Stimulated activated CD4-positive, alpha-beta T cell treated with anti-CD3 and anti-CD28 coated beads, Interleukin-2, amount 100 ng/mL, for 24 hours (primary cell): Measurements from ENCODE around the gene TRPM8.

Experiments
- DNase-seq, 2 donors: peaks; one replicate each; pipeline ENCODE4 v3.0.0-alpha.2; 2020

Gene TRPM8

DNA sequence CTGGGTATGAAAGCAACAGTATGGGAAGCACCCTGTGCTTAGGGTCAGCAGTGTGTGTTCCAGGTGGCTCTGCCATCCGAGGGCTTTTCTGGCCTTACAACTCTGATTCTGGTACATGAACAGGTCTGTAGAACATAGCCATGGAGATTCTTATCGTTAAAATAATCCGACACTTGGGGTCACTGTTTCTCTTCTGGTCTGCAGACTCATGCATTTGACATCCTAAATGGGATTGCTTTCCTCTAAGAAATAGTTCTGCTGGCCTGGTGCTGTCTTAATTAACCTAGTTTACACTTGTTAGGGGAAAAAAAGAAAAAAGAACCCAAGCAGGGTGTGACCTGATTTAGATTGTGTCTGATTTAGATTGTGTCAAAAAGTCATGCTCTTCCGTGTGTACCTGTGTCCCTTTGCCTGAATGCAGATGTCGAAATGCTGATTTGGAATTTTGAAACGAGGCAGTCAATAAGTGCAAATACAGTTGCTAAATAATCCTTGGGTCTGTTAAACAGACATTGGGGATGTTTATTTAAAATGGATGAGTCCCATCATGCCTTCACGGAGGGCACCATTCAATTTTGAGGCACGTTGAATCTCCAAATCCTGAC lies 59.6 kb downstream of the TRPM8 start:
- DNase-seq: no peak

GRCh38 chr2:233977296-233977837 lies 60.2 kb downstream of the TRPM8 start:
- no peak for DNase-seq

- DNase-seq: no peak
Observed at GRCh38 chr2:233979748-233980147, 62.6 kb downstream of the TRPM8 start.

DNA sequence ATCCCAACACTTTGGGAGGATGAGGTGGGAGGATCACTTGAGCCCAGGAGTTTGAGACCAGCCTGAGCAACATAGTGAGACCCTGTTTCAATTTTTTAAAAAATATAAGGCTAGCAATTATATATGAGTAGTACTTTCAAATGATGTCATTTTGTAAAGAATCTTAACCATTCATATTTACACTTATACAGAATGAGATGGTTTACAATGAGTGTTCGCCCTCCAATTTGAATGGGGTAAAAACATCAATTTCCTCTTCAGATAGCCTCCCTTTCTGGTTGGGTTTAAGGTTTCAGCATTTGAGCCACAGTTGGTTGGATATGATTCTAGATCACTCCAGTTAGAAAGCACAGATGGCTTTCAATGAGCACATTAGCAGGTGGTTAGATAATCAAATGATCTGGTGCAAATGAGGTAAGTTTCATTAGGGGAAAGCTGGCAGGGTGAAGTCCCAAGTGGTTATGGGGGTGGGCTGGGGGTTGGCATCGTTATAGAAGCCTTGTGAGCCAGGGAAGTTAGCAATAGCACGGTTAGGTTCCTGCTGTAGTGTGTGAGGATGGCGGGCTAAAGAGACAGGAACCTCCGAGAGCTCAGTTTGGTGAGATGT lies 63.9 kb downstream of the TRPM8 start:
- DNase-seq: no peak

GRCh38 chr2:233981574-233982420 lies 64.6 kb downstream of the TRPM8 start:
- no peak for DNase-seq

DNA sequence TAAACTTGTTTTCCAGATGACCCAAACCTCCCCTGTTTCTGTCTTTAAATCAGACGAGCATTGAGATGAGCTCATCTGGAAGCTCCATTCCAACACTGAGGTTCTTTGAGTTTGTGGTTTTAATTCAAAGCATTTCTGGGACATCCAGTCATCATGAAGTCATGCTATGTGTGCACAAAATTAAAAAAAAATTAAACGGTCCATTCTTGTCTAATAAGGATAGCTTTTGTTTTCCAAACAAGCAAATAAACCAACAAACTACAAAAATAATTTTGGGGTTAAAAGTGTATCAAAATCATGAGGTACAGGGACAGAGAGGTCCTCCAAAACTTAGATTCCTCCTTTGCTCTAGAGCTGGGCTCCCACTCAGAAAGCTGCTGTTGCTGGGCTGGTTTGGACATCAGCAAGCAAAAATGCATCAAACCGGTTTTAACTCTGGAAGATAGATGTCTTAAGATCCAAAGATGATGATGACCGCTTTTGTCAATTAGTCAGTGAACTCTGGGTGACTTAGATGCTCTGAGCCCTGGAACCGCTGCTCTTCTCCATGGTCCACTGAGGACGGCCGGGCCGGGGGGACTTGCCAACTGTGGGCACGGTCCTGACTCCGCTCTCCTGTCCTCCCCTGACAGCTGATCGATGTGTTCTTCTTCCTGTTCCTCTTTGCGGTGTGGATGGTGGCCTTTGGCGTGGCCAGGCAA lies 65.4 kb downstream of the TRPM8 start:
- no peak for DNase-seq

DNA sequence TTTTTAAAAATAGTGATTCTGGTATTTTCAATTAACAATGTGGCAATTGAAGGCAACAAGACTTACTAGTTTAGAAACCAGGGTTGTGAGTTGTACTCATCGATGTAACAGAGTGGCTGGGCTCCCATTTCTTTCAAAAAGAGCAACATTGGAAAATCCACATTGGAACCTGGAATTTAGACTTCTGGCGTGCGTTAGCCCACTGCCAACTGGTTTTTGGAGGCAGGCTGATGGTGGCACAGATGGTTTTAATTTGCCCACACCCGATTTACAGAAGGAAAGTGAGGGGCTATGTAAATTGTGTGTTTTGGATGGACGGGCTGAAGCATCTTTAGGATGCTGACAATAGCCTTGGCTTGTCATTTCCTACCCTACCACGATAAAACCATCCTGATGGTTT lies 66.3 kb downstream of the TRPM8 start:
- DNase-seq: no peak

- DNase-seq: no peak
Observed at GRCh38 chr2:233988581-233988980, 71.4 kb downstream of the TRPM8 start.

- DNase-seq: no peak
Observed at GRCh38 chr2:233989221-233989858, 72.2 kb downstream of the TRPM8 start.

DNA sequence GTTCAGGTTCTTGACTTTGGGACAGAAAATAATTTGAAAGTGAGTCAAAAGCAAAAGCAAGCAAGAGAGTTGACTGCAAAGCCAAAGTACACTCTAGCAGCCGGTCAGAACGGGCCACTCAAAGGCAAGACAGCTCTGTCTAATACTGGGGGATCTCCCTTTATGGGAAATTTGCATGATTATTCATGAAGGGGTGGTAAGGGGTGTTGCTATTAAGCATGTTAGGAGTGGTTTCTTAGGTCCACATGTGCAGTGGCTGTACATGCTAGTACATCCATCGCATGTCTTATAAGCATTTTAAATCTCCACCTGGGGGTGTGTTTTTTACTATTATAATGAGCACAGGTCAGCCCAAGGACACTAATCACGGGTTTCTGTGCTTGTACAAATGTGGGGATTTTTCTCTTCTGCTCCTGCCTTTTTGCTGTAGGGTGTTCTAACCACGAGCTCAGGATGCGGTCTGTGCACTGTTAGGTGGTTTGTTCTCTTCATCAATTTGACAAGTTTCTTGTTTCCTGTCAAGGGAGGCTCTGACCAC lies 73.2 kb downstream of the TRPM8 start:
- DNase-seq: peak in 1 of 2 donors; percentile 44

DNA sequence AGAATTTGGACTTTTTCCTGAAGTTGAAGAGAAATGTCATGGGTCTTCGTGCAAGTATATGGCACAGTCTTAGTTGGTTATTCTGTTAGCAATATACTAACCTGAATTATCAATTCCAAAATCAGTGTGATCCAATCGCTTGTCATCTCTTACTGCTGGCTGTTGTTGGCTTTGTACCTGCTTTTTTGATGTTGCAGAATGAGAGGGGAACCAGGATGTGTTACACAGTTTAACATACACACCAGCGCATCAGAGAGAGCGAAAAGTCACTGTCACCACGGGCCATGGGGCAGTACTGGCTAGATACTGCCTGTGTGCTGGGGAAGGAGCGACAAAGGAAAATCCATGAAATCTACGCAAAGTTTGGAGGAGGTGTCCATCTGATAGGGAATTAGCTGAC lies 74.0 kb downstream of the TRPM8 start:
- DNase-seq: no peak

GRCh38 chr2:233992513-233993217 lies 75.5 kb downstream of the TRPM8 start:
- no peak for DNase-seq

- no peak for DNase-seq
Observed at GRCh38 chr2:233993461-233993860, 76.3 kb downstream of the TRPM8 start.

GRCh38 chr2:233994151-233994550 lies 77.0 kb downstream of the TRPM8 start:
- DNase-seq: no peak

DNA sequence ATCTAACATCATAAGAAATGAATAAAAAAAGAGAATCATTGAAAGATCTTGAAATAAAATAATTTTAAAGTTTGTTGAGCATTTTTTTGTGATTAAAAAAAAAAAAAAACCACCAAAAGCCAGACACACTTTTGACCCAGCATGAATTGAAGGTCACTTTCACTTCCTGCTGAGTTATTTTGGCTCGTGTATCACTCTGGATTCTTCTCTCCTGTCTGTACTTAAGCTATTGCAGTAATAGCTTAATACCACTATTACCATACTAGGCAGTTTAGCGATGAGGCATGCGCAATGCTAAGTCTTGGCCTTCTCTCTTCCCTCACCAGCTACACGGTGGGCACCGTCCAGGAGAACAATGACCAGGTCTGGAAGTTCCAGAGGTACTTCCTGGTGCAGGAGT lies 78.8 kb downstream of the TRPM8 start:
- no peak for DNase-seq

- DNase-seq: no peak
Observed at GRCh38 chr2:233996461-233996860, 79.3 kb downstream of the TRPM8 start.

DNA sequence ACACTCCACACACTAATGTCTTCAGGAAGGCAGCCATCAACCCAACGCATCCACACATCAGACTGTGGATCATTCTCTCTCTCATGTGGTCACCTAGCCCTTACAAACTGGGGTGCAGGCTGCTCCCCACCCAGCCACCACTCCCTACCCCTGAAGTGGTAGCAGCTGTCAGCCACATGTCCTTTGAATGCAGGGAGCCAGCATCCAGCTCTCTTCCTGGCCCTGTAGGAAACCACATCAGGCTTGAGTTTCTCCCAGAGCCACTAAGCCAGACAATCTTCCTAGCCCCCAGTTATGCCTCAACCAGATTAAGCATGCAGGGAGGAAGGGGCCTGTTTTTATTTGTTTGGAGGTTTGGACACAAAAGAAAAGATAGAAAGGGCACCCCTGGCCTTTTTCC lies 80.5 kb downstream of the TRPM8 start:
- no peak for DNase-seq

DNA sequence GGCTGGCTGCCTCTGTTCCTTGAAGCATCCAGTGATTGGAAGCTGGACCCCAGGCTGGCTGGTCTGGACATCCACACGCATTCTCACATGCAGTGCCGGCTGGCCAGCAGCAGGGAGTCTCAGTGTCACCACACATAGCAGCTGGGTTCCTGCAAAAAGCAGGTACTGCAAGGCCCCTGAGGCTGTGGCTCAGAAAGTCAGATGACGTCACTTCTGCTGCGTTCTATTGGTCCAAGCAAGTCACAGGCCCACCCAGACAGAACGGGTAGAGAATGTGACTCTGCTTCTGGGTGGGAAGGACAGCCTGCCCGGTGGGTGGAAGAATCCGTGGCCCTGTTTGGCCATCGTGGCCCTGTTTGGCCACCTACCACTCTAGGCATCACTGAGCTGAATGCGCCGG lies 82.0 kb downstream of the TRPM8 start:
- no peak for DNase-seq

DNA sequence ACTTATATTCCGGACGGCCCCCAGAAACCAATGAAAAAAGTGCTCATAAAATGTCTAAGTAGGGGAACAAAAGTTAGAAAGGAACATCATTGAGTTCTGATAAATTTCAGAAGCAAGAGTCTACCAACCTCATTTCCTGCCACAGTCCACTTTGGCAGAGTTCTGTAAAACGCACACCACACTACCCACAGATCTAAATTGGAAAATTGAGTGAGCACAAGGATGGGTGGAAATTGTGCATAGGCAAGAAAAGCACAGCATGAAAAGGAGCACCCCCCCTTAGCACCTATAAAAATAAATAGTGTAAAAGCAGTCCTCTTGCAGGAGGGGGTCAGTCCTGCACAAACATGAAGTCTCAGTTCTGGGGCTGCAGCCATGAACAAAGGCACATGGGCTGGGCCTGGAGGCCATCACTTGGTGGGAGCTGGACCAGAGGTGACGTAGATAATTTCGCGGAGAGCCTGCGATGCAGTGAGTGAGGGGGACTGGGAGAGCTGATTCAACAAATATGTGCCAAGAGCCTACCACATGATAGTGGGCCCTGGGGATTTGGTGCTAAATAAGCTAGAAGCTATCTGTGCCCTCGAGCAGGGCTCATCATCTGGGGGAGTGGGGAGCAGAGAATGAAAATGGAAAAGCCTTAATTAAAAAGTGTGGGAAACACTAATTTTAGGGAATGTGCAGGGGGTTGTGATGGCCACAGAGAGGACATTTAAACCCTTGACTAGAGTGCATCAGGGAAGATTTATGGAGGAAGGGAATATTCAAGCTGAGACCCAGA lies 84.4 kb downstream of the TRPM8 start:
- no peak for DNase-seq

- no peak for DNase-seq
Observed at GRCh38 chr2:234002281-234002680, 85.1 kb downstream of the TRPM8 start.
